ENCODE results near the gene RNF220.

GRCh38 chr1:44584167-44584566 lies 179.1 kb downstream of the RNF220 start:
- no peak for TF ChIP-seq CTCF (IDR thresholded peaks at IDR 0.05 in 8 of 11, conservative IDR thresholded peaks at IDR 0.05 in 3 of 11)
- TF ChIP-seq POLR2A (IDR thresholded peaks at IDR 0.05) = no peak
- TF ChIP-seq POLR2AphosphoS5 (IDR thresholded peaks at IDR 0.05) = no peak

All from spleen (tissue), 7 donors.